A673 (cell line): ENCODE data around the gene BRI3. TPM values are rescaled to one million over a fixed set of nuclear protein-coding genes. Genes with fewer than 3 reads are reported as not detected.
"Not testable (repeated sequence)": the region's sequence is repeated elsewhere in the genome, so short reads cannot be mapped to it uniquely, and the experiment has no call there.

Experiments
- BruUV-seq: library from RNA; stranded (reverse); fragments of 400-500 nt; replicated peaks from 2 replicates; lab custom pipeline; 2021; lab: Mats Ljungman, UMichigan
- CTCF ChIA-PET: fragments of 300-600 bp; sonication (Branson Sonifier 250); formaldehyde crosslinking; loops from one replicate; lab custom pipeline; 2022; ENCODE audit warnings: antibody characterized with exemption; lab: Charles Lee
- POLR2A ChIA-PET: fragments of 300-600 bp; sonication (Branson Sonifier 250); formaldehyde crosslinking; loops from one replicate; lab custom pipeline; 2022; ENCODE audit warnings: antibody characterized with exemption; ENCODE audit not compliant: low non-redundant PET; lab: Charles Lee
- DNase-seq: peaks from one replicate; pipeline ENCODE4 v3.0.0-alpha.2; 2015; ENCODE audit warnings: low spot score
- H3K27ac ChIP-seq: fragments of 200-600 bp; sonication (generic); 2 replicates; pipeline ENCODE4 v1.5.1; 2016; ENCODE audit warnings: mixed run types, low read depth, mild to moderate bottlenecking, mixed read lengths, antibody characterized with exemption, low read length; ENCODE audit not compliant: poor library complexity, severe bottlenecking
- H3K27me3 ChIP-seq: fragments of 200-600 bp; sonication (generic); replicated peaks from 2 replicates; pipeline ENCODE4 v1.6.1; 2017; ENCODE audit warnings: mixed run types, low read depth, mild to moderate bottlenecking, mixed read lengths, antibody characterized with exemption, low read length; ENCODE audit not compliant: insufficient read depth, poor library complexity
- H3K36me3 ChIP-seq: fragments of 200-600 bp; sonication (generic); 2 replicates; pipeline ENCODE4 v1.6.1; 2016; ENCODE audit warnings: mixed run types, mild to moderate bottlenecking, mixed read lengths, antibody characterized with exemption, low read length; ENCODE audit not compliant: insufficient read depth, poor library complexity, severe bottlenecking
- H3K4me1 ChIP-seq: fragments of 200-600 bp; sonication (generic); 2 replicates; pipeline ENCODE4 v1.6.1; 2017; ENCODE audit warnings: mixed run types, mild to moderate bottlenecking, mixed read lengths, antibody characterized with exemption, low read length; ENCODE audit not compliant: insufficient read depth, poor library complexity, severe bottlenecking
- H3K4me3 ChIP-seq: fragments of 200-600 bp; sonication (generic); 2 replicates; pipeline ENCODE4 v1.5.1; 2016; ENCODE audit warnings: low read depth, mixed run types, mild to moderate bottlenecking, mixed read lengths, low read length; ENCODE audit not compliant: poor library complexity, severe bottlenecking
- H3K9me3 ChIP-seq: fragments of 200-600 bp; sonication (generic); 2 replicates; pipeline ENCODE4 v1.6.1; 2016; ENCODE audit warnings: mixed run types, low read depth, mild to moderate bottlenecking, mixed read lengths, antibody characterized with exemption, low read length; ENCODE audit not compliant: poor library complexity, severe bottlenecking
- CTCF ChIP-seq: fragments of 300-800, 200-600 bp; sonication (generic); conservative IDR thresholded peaks from 2 replicates; pipeline ENCODE4 v1.5.1; 2017; ENCODE audit warnings: low read depth, mild to moderate bottlenecking, antibody characterized with exemption, low read length, moderate library complexity, mixed read lengths
- EZH2 ChIP-seq: fragments of 200-600 bp; sonication (generic); IDR thresholded peaks from 2 replicates; pipeline ENCODE4 v1.6.1; 2017; ENCODE audit warnings: borderline replicate concordance, low read depth, mild to moderate bottlenecking, mixed read lengths, antibody characterized with exemption, low read length; ENCODE audit not compliant: poor library complexity, severe bottlenecking
- intact Hi-C: fragments of 100-400 bp; cut with micrococcal nuclease; formaldehyde crosslinking; loops from one replicate; pipeline ENCODE4 v1.10.0; 2022; ENCODE audit not compliant: unreplicated experiment
- total RNA-seq: library from RNA; stranded (reverse); gene quantifications from 2 replicates; pipeline ENCODE4 v1.2.3, GENCODE V29; 2021

The BRI3 gene
- total RNA-seq, 1 experiment from 2014 or later, result 85.8 TPM

- intact Hi-C loops, result no loop called here
- Histone ChIP-seq H3K36me3 (no peaks in the 10 kb centered on the region), H3K27me3 (no peaks in the 10 kb centered on the region), H3K4me3 (no peak overlapping the region), H3K4me1 (no peaks in the 10 kb centered on the region), H3K27ac (no peak overlapping the region), H3K9me3 (no peaks in the 10 kb centered on the region)
- ChIA-PET POLR2A (no interaction called here), CTCF (no interaction called here)
- DNase-seq, result no peak
- TF ChIP-seq CTCF (no peak), EZH2 (no peak)
- no TSS peak for BruUV-seq
Observed at GRCh38 chr7:98312201-98312600, 30.7 kb downstream of the BRI3 start.

- H3K9me3 ChIP-seq, result no peaks in the 10 kb centered on the region
- ChIA-PET CTCF (no interaction called here), POLR2A (no interaction called here)
- no peak overlapping the region for H3K4me3 ChIP-seq
- peak; percentile 9 for DNase-seq
- H3K36me3 ChIP-seq, result no peaks in the 10 kb centered on the region
- no peak overlapping the region for H3K27ac ChIP-seq
- intact Hi-C loops, result no loop called here
- no peak for TF ChIP-seq CTCF
- TF ChIP-seq EZH2, result no peak
- H3K27me3 ChIP-seq, result no peaks in the 10 kb centered on the region
- no peaks in the 10 kb centered on the region for H3K4me1 ChIP-seq
- no TSS peak for BruUV-seq
Observed at GRCh38 chr7:98314469-98314868, 33.0 kb downstream of the BRI3 start.

- no peaks in the 10 kb centered on the region for H3K9me3 ChIP-seq
- H3K27ac ChIP-seq, result no peak overlapping the region
- CTCF ChIA-PET, result no interaction called here
- no peaks in the 10 kb centered on the region for H3K36me3 ChIP-seq
- H3K27me3 ChIP-seq, result no peaks in the 10 kb centered on the region
- no peak for DNase-seq
- intact Hi-C loops, result no loop called here
- POLR2A ChIA-PET, result no interaction called here
- BruUV-seq, result no TSS peak
- H3K4me3 ChIP-seq, result no peak overlapping the region
- H3K4me1 ChIP-seq, result no peaks in the 10 kb centered on the region
- TF ChIP-seq EZH2 (no peak), CTCF (no peak)
Observed at GRCh38 chr7:98315318-98315993, 34.0 kb downstream of the BRI3 start.

- H3K9me3 ChIP-seq, H3K36me3 ChIP-seq, DNase-seq, BruUV-seq, intact Hi-C loops, CTCF ChIA-PET, H3K4me1 ChIP-seq, H3K4me3 ChIP-seq, H3K27ac ChIP-seq, H3K27me3 ChIP-seq, POLR2A ChIA-PET: not testable (repeated sequence)
Observed at GRCh38 chr7:98315994-98316527, 34.6 kb downstream of the BRI3 start.
